ENCODE measurements around the gene AGPAT4. TPM values are rescaled to one million over a fixed set of nuclear protein-coding genes. Genes with fewer than 3 reads are reported as not detected.
A peak's percentile ranks its signal among the peaks of the same experiment; 100 is the strongest.

The AGPAT4 gene
- polyA plus RNA-seq, 3 donors: 6.4 to 15.8 (median 6.9) TPM

- Histone ChIP-seq H3K4me3 (replicated peaks in 1 of 3; ENCODE audit: low read depth in 2 of 3, low read length in 3 of 3) (no peak overlapping the region), H3K9ac (ENCODE audit: insufficient read depth, low read length, poor library complexity, severe bottlenecking) (no peak overlapping the region), H3K79me2 (ENCODE audit: insufficient read depth, low read length) (no peaks in the 10 kb centered on the region), H3K4me2 (replicated peaks; ENCODE audit: extremely low read depth, low read length, poor library complexity, severe bottlenecking) (no peak overlapping the region), H3K9me3 (replicated peaks in 1 of 2; ENCODE audit: control insufficient read depth in 1 of 2, insufficient read depth in 1 of 2, low read length in 2 of 2) (no peaks in the 10 kb centered on the region), H3K36me3 (replicated peaks in 1 of 2; ENCODE audit: control insufficient read depth in 1 of 2, insufficient read depth in 2 of 2, low read length in 2 of 2) (peaks cover 0 to 45% of the 10 kb centered on the region in 2 donors), H4K20me1 (ENCODE audit: insufficient read depth, low read length) (no peaks in the 10 kb centered on the region), H2AFZ (ENCODE audit: insufficient read depth, low read depth, low read length, poor library complexity, severe bottlenecking) (no peak overlapping the region), H3K27ac (ENCODE audit: low read depth in 1 of 2, low read length in 2 of 2) (peak overlapping the region in 1 of 2 donors; percentile 57), H3K27me3 (ENCODE audit: control insufficient read depth in 2 of 2, insufficient read depth in 2 of 2, low read length in 2 of 2) (no peaks in the 10 kb centered on the region), H3K4me1 (ENCODE audit: control insufficient read depth in 1 of 2, insufficient read depth in 2 of 2, low read length in 2 of 2) (peaks cover 6% of the 10 kb centered on the region in 2 donors)
- peaks cover 0 to under 1% (median 0%) of the 10 kb centered on the region in 7 donors for H3K9me3 Mint-ChIP-seq
- H3K4me3 Mint-ChIP-seq: no peak overlapping the region
- no peak for DNase-seq
- peak overlapping the region in 4 of 7 donors; percentile 21 to 70 (median 43) for H3K27ac Mint-ChIP-seq
- H3K27me3 Mint-ChIP-seq (ENCODE audit: low read depth in 3 of 3): no peaks in the 10 kb centered on the region
- peaks cover 46 to 49% of the 10 kb centered on the region in 2 donors for H3K36me3 Mint-ChIP-seq
- peaks cover 9% of the 10 kb centered on the region for H3K4me1 Mint-ChIP-seq
- no peak for TF ChIP-seq CTCF (IDR thresholded peaks at IDR 0.05)
- 100% methylated on average over 2 of the region's 3 CpGs for WGBS (ENCODE audit: insufficient coverage)
- intact Hi-C loops (cut with micrococcal nuclease): no loop called here
Measured at GRCh38 chr6:161130967-161131766, 142.7 kb downstream of the AGPAT4 start.

GRCh38 chr6:161130541-161130940 is 143.3 kb downstream of the AGPAT4 start:
- Histone ChIP-seq H3K27me3 (ENCODE audit: control insufficient read depth in 2 of 2, insufficient read depth in 2 of 2, low read length in 2 of 2) (no peaks in the 10 kb centered on the region), H3K4me2 (replicated peaks; ENCODE audit: extremely low read depth, low read length, poor library complexity, severe bottlenecking) (no peak overlapping the region), H4K20me1 (ENCODE audit: insufficient read depth, low read length) (no peaks in the 10 kb centered on the region), H3K4me3 (replicated peaks in 1 of 3; ENCODE audit: low read depth in 2 of 3, low read length in 3 of 3) (no peak overlapping the region), H3K79me2 (ENCODE audit: insufficient read depth, low read length) (no peaks in the 10 kb centered on the region), H3K9ac (ENCODE audit: insufficient read depth, low read length, poor library complexity, severe bottlenecking) (no peak overlapping the region), H3K27ac (ENCODE audit: low read depth in 1 of 2, low read length in 2 of 2) (peak overlapping the region in 1 of 2 donors; percentile 57), H3K9me3 (replicated peaks in 1 of 2; ENCODE audit: control insufficient read depth in 1 of 2, insufficient read depth in 1 of 2, low read length in 2 of 2) (no peaks in the 10 kb centered on the region), H2AFZ (ENCODE audit: insufficient read depth, low read depth, low read length, poor library complexity, severe bottlenecking) (no peak overlapping the region), H3K36me3 (replicated peaks in 1 of 2; ENCODE audit: control insufficient read depth in 1 of 2, insufficient read depth in 2 of 2, low read length in 2 of 2) (peaks cover 0 to 49% of the 10 kb centered on the region in 2 donors), H3K4me1 (ENCODE audit: control insufficient read depth in 1 of 2, insufficient read depth in 2 of 2, low read length in 2 of 2) (no peaks in the 10 kb centered on the region)
- Mint-ChIP-seq H3K4me3 (no peak overlapping the region), H3K27ac (peak overlapping the region in 5 of 7 donors; percentile 8 to 79 (median 38)), H3K9me3 (peaks cover 0 to 5% (median 0%) of the 10 kb centered on the region in 7 donors), H3K36me3 (peaks cover 47 to 50% of the 10 kb centered on the region in 2 donors), H3K4me1 (peaks cover 3% of the 10 kb centered on the region), H3K27me3 (ENCODE audit: low read depth in 3 of 3) (no peaks in the 10 kb centered on the region)
- no peak for TF ChIP-seq CTCF (IDR thresholded peaks at IDR 0.05)
- DNase-seq: no peak
- WGBS (ENCODE audit: insufficient coverage): 100% methylated on average over 4 of the region's 7 CpGs
- intact Hi-C loops (cut with micrococcal nuclease): no loop called here
